Left cardiac atrium (tissue), 4 donors: ENCODE data around the gene ZDHHC14. TPM values are rescaled to one million over a fixed set of nuclear protein-coding genes. Genes with fewer than 3 reads are reported as not detected.

Experiments
- ATAC-seq, 2 donors: fragments of 200-7000 bp; cut with Tn5 transposase; one replicate each; pipeline ENCODE4 v1.9.1; 2020; ENCODE audit warnings: mild to moderate bottlenecking in 2 of 2, moderate library complexity in 2 of 2
- DNase-seq: peaks from one replicate; pipeline ENCODE4 v3.0.0-alpha.2; 2020
- intact Hi-C, 2 donors: fragments of 100-400 bp; cut with DNase I; formaldehyde crosslinking; loops; one replicate each; pipeline versions ENCODE4 v1.14.1 to v1.15.1; 2022 to 2023
- total RNA-seq, 2 donors: library from RNA; stranded (reverse); fragmentation: NEBNext Ultra II Directional; extraction: Animal tissue kit (Norgen Biotek cat#: 25700); gene quantifications; one replicate each; pipeline ENCODE4 v1.2.1, GENCODE V29; 2021
- donor health status: DM: no; HTN: yes; CAD: no.
- donor health status: DM: no; HTN: yes; CAD: no; lungs with severe emphysema.
- donor health status: DM: yes; HTN: yes; CAD: no.
- donor health status: Dilated cardiomyopathy.

The ZDHHC14 gene
- total RNA-seq, 2 donors from 2014 or later, result 12.1 to 12.3 TPM

DNA sequence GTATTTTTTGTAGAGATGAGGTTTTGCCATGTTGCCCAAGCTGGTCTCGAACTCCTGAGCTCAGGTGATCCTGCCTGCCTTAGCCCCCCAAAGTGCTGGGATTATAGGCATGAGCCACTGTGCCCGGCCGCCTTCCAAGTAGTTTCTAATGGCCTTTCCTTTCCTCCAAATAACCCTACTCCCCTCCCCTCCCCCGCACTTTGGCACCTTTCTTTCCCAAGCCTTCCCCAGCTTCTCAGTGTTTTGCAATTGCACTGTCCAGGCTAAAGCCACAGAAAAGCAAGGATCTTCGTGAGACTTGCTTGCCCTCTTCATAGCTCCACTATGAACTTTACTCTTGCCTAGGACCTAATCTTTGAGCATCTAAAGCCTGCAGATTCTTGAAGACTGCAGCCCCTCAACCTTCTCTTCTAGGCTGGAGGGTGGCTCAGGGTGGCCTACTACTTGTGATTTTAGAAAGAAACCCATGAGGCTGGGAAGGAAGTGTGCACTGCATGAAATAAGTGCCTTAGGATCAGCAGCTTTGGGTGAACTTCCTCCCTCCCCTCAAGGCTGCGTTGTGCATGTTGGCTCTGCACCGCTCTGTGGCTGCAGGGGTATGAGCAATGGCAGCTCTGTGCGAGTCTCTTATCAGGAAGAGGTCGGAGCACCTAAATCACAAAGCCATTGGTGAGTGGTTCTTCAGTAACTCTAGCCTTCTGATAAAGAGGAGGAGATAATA lies 289.6 kb downstream of the ZDHHC14 start:
- DNase-seq (peak; percentile 49), ATAC-seq (peak; percentile 23 to 69)
- intact Hi-C loops, result loop anchor here in 1 of 2 donors (10.0 kb wide), 1 partner anchor 204 kb away; no protein-coding TSS in a partner anchor

DNA sequence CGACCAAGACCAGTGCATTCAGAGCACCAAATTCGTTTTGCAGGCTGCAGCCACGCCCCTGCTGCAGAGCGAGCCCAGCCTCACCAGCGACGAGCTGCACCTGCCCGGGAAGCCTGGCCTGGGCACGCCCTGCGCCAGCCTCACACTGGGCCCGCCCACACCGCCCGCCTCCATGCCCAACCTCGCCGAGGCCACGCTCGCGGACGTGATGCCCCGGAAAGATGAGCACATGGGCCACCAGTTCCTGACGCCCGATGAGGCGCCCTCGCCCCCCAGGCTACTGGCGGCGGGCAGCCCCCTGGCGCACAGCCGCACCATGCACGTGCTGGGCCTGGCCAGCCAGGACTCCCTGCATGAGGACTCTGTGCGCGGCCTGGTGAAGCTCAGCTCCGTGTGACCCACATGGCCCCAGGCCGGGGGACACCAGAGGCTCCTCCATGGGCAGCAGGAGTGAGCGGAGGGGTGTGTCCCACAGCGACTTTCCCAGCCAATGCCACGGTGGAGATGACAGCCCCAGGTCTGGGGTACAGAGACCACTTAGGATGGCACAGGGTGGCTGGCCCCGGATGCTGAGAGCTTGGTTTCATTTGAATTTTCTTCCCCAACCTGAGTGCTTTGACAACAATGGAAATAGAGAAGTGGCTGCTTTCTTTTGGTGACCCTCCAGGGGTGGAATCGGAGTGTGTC lies 291.9 kb downstream of the ZDHHC14 start:
- intact Hi-C loops, result loop anchor here in 1 of 2 donors (10.0 kb wide), 1 partner anchor 202 kb away; no protein-coding TSS in a partner anchor
- no peak for DNase-seq
- ATAC-seq, result no peak

DNA sequence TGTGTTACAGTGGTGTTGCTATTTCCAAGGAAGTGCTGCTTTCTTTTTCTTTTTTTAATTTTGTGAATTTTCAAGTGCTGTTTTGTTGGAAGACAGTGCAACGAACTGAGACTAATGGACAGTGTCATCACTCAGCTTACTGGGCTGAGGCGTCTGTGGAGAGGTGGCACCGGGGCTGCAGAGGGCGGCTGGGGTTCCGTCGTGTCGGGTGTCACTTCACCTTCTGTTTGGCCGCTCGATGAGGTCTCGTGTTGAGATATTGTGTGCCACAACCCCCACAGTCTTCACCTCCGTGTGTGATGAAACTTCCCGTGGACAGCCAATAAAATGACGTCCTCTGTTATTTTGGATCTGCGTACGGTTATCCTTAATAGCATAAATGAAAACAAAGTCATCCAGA lies 292.6 kb downstream of the ZDHHC14 start:
- DNase-seq, result no peak
- ATAC-seq, result no peak
- intact Hi-C loops, result loop anchor here in 1 of 2 donors (10.0 kb wide), 1 partner anchor 201 kb away; no protein-coding TSS in a partner anchor

DNA sequence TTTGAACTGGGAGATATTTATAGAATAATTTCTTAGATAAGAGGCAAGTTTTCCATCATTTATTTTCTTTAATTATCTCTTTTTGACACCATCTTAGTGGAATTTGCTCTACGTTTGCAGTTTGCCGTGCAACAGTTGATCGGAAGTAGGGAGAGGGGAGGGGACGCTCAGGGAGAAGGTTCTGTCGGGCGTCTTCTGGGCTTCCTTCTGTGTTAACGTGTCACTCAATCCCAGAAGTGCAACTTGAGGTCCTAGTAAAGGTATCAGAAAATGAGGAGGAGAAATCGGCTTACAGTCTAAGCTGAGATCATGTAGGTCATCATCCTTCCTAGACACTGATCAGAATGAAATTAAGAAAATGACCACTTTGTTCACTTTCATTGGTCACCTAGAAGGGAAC lies 293.1 kb downstream of the ZDHHC14 start:
- intact Hi-C loops, result loop anchor here in 1 of 2 donors (10.0 kb wide), 1 partner anchor 201 kb away; no protein-coding TSS in a partner anchor
- no peak for ATAC-seq
- no peak for DNase-seq

DNA sequence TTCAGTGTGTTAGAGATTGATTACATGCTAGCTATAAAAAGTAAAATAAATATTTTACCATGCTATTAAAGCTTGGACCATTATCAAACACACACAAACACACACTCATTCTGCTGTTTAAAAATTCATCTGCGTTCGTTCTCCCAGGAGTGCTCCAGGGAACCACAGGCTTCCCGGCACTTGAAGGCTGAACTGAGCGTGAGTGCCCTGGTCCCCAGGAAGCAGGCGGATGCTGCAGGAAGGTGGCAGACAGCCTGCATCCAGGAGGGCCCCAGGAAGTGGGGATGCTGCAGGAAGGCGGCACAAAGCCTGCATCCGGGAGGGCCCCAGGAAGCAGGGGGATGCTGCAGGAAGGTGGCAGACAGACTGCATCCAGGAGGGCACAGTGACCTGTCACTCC lies 294.8 kb downstream of the ZDHHC14 start:
- intact Hi-C loops, result loop anchor here in 1 of 2 donors (10.0 kb wide), 1 partner anchor 199 kb away; no protein-coding TSS in a partner anchor
- no peak for DNase-seq
- ATAC-seq, result no peak

DNA sequence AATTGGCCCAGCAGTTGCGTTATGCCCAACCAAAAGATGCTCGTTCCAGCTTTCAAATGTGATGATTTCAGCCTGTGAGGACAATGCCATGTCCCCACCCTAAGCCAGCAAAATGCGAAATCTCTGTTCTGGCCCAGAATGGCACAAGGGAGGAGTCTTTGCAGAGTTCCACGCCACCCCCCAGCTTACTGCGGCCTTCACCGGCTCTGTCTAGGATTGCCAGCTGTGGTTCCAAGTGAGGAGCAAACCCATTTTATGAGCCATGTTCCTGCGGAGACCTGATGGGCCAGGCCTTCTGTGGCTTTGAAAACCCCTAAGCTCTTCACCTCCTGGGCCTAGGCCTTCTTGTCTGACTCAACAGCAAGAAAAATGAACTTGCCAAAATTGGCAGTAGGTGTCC lies 295.3 kb downstream of the ZDHHC14 start:
- intact Hi-C loops, result loop anchor here in 1 of 2 donors (10.0 kb wide), 1 partner anchor 199 kb away; no protein-coding TSS in a partner anchor
- DNase-seq (no peak), ATAC-seq (no peak)

DNA sequence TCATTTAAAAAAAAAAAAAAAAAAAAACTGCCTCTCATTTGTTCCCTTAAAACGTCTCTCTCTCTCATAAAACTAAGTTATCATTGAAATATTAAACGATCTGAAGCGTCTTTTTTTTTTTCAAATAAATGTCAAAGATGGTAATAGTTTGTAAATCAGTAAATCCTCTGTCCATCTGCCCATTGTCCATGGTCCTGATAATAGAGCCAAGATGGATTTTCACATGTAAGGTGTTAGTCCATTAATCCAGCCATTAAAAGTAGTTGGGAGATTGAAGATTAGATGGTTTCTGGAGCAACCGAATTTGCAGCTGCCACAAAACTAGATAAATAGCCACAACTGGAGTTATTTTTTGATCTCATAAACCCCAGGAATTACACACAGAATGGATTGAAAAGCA lies 296.2 kb downstream of the ZDHHC14 start:
- ATAC-seq (no peak), DNase-seq (no peak)
- intact Hi-C loops, result loop anchor here in 1 of 2 donors (10.0 kb wide), 1 partner anchor 198 kb away; no protein-coding TSS in a partner anchor

DNA sequence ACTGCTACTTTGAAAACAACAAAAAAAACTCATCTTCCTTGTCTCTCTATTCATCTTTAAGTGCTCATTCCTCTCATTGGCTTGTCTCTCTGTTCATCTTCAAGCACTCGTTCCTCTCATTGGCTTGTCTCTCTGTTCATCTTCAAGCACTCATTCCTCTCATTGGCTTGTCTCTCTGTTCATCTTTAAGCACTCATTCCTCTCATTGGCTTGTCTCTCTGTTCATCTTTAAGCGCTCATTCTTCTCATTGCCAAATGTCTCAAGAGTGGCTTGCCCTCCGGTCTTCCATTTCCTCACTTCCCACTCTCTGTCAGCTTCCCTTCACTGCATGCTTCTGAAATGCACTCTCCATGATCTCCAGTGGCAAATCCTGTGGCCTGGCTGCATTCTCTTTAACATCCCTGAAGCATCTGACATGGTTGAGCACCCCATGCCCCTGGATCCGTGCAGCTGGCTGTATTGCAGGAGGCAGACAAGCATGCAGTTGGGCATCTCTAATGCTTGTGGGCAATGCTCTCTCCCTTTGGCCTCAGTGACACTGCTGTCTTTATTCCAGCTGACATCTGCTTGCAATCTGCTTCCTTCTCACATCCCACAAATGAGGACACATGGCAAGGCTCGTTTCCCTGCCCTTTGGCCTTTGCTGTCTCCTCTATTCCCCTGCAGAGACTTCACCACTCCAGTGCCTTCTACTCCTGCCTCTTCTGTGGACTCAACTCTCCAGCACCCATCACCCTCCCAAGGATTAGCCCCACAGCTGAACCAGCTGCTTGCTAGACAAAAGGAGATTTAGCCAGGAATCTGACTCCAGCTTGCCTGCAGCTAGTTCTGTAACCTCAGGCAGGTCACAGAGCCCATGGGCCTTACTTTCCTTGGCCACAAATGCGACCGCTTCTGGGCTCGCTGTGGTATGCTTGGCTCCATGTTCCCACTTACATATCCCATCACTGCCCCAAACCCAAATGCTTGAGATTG lies 298.9 kb downstream of the ZDHHC14 start:
- DNase-seq, result no peak
- intact Hi-C loops, result loop anchor here in 1 of 2 donors (10.0 kb wide), 1 partner anchor 195 kb away; no protein-coding TSS in a partner anchor
- no peak for ATAC-seq

DNA sequence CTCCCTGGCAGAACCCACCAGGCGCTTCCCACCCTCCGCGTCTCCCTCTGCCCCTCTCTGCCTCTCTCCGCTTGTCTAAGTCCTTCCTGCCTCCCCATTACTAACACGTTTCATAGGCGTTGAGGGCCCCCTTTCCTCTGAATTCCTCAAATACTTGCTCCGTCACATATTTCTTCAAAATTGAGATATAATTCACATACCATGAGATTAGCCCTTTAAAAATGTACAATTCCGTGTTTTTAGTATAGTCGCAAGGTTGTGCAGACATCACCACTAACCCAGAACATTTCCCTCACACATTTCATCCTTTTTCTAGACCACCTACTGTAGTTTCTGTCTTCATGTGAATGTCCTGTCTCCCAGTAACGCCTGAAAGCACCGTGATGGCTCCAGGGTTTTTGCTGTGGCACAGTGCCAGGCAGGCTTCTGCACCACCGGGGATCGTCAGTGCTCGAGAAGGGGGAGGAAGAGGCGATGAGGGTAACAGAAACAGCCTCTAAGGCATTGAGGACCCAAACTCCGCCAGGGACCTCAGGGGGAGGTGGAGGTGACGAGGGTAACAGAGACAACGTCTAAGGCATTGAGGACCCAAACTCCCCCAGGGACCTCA lies 300.2 kb downstream of the ZDHHC14 start:
- ATAC-seq (no peak), DNase-seq (no peak)
- intact Hi-C loops, result no loop called here

DNA sequence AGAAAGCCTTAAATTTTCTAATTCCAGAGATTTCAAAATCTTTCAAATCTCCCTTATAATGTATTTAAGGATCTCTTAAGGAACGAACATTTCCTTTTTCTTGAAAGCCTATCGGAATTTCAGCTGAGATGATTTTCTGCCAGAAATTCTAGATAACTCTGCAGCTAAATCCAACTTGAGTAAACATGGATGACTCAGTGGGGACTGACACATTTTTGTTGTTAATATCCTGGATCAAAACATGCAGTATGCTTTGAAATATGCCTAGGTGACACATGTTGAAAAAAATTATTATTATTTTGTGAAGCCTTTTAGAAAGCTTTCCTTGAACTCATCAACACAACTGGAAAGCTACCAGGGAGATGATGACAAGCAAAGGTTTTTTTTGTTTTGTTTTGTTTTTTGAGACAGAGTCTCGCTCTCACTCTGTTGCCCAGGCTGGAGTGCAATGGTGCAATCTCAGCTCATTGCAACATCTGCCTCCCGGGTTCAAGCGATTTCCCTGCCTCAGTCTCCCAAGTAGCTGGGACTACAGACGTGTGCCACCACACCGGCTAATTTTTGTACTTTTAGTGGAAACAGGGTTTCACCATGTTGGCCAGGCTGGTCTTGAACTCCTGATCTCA lies 302.0 kb downstream of the ZDHHC14 start:
- intact Hi-C loops, result no loop called here
- ATAC-seq (peak; percentile 34 to 63), DNase-seq (no peak)

DNA sequence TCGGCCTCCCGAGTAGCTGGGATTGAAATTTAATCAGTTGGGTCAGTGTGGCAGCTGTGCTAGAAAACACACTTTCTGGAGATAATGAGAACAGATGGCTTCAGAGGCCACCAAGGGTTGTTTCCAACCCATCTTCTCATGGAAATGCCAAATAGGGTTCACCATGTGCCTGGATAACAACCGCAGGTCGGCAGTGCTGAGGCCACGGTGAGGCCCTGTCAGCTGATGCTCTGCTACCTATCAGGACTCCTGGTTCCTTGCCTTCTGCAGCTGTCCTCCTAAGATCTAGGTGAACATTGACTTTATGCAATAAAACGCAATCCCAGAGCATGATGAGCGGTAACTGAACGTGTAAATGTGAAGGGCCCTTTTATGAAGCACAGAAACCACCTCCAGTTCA lies 302.7 kb downstream of the ZDHHC14 start:
- intact Hi-C loops, result no loop called here
- DNase-seq (no peak), ATAC-seq (no peak)

DNA sequence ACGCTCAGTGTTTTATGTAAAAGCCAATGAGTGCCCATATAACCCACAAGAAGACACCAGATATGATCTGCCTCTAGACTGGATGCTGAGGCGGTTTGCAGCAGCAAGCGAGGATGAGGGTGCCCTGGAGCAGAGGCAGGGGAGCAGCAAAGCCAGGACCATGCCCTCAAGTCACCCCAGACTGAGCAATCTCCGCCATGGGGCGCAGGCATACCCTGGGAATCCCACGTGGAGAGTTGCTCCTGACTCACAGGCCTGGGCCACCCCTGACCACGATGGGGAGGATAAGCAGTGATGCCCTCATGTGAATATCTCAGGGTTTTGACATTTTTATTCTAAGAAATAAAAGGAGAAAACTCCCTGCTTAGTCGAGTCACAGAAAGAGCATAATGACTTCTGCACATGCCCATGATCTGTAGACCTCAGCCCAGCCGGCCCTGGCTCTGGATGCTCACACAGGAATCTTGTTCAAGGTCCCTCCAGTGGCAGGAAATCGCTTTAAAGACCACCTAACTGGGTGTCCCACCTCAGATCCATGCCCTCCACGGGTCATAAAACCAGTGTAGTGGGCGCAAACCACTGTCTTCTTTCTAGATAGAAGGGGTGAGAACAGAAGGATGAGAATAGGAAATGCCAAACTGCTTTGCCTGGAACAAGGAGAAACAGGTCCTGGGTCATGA lies 303.8 kb downstream of the ZDHHC14 start:
- intact Hi-C loops, result no loop called here
- ATAC-seq (no peak), DNase-seq (no peak)

DNA sequence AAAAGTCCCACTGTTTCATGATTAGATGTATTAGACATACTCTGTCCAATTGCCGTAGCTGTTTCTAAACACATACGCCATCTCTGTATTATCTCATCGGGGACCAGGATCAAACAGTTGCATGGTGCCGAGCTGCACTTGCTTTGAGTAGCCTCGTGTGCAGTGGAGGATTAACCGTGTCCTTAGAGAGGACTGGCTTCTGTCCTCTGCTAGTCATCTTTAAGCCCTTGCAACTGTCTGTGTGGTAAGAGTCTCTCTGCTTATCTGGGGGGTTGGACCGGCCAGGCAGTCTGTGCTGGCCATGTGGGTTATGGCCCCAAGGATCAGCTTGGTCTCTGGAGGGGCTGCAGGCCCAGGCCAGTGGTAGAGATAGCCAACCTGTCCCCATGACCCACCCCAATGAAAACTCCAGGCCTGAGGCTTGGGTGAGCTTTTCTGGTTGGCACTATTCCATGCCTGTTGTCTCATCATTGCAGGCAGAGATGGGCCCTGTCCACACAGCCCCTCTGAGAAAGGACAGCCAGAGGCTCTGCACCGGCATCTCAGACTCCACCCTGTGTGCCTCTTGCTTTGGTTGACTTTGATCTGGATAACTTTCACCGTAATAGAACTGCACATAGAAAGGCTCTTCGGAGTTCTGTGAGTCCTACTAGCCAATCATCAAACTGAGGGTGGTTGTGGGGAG lies 304.7 kb downstream of the ZDHHC14 start:
- ATAC-seq, result peak in 1 of 2 donors; percentile 14
- DNase-seq, result no peak
- intact Hi-C loops, result no loop called here

DNA sequence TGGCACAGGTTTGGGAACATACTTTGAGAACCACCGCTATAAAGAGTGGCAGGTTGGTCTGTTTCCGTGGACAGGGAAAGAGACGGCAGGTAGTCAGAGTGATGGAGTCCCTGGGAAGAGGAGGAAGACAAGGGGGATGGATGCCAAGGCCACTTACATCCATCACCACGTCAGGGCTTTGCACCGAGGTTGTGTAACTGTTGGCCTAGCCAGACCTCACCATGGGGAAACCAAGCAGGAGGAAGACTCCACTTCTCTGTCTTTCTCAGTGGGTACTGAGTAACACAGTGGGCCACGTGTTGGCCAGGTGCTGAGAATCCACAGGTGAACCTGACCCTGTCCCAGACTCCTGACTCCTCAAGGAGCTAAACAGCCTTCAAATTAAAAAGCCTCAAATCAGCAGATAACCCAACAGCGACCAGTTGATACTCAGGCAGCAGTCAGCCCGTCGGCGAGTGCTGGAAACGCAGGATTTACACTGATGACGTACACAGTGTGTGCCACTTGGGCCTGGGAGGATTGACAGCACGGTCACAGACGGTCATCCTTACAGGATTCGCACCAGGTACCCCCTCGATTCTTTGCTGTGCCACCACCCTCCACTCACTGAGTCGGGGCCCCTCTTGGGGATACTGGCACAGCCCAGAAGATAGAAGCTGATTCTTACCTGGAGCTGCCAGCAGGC lies 307.4 kb downstream of the ZDHHC14 start:
- DNase-seq, result no peak
- no peak for ATAC-seq
- intact Hi-C loops, result no loop called here

DNA sequence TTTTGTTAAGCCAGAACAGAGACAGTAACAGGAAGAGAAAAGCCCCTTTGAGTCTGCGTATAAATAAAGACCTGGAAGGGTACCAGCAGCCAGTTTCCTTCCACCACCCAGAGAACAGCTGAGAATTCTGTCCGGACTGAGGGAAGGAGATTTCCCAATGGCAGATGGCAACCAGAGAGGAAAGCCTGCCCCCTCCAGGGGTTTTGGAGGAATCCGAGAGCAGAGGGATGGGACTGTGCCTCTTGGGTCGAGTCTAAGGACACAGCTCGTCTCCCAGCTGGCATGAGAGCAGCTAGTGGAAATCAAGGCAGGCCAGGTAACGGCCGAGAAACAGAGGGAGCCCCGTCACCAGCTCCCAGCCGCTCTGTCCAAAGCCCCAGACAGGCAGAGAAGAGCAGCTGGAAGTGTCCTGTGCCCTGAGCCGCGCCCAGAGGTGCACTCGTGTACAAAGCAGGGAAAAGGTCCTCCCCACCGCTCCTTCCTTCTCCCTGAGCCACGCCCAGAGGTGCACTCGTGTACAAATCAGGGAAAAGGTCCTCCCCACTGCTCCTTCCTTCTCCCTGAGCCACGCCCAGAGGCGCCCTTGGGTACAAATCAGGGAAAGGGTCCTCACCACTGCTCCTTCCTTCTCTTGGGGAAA lies 308.1 kb downstream of the ZDHHC14 start:
- ATAC-seq (no peak), DNase-seq (no peak)
- intact Hi-C loops, result no loop called here

DNA sequence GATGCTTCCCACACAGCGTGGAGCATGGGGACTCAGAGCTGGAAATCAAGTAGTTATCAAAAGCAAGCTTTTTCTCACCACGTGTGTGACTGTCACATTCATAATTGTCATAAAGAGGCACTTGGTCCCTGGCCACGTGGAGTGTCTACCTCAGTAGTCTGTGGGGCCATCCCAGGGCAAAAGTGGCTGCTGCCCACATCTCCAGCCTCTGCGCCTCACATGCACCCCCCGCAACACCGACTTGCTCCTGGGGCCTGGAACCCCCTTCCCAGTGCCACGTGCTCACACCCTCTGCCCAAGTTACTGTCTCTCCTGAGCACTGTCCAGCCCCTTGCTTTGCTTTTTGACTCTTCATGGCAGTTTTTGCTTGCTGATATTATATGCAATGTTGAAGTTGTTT lies 308.9 kb downstream of the ZDHHC14 start:
- DNase-seq, result no peak

More for the DNA sequence above, 308.9 kb downstream of the ZDHHC14 start:
- intact Hi-C loops, result no loop called here
- ATAC-seq, result no peak
